Measurements from ENCODE around the gene ATE1.

The ATE1 gene

GRCh38 chr10:121734589-121735045, 193.2 kb downstream of the ATE1 start:
- no peak overlapping the region for H3K4me3 ChIP-seq (ENCODE audit: low read depth, low read length)
- TF ChIP-seq CTCF (conservative IDR thresholded peaks at IDR 0.05; ENCODE audit: low read depth, low read length), result peak; percentile 76
- peak; percentile 23 for DNase-seq (ENCODE audit: low read depth)

GRCh38 chr10:121732656-121733445, 195.0 kb downstream of the ATE1 start:
- no peak overlapping the region for H3K4me3 ChIP-seq (ENCODE audit: low read depth, low read length)
- TF ChIP-seq CTCF (conservative IDR thresholded peaks at IDR 0.05; ENCODE audit: low read depth, low read length), result no peak
- no peak for DNase-seq (ENCODE audit: low read depth)

- DNase-seq (ENCODE audit: low read depth), result no peak
- no peak overlapping the region for H3K4me3 ChIP-seq (ENCODE audit: low read depth, low read length)
- no peak for TF ChIP-seq CTCF (conservative IDR thresholded peaks at IDR 0.05; ENCODE audit: low read depth, low read length)
Observed at GRCh38 chr10:121732172-121732571, 195.7 kb downstream of the ATE1 start.

- no peak for DNase-seq (ENCODE audit: low read depth)
- no peak overlapping the region for H3K4me3 ChIP-seq (ENCODE audit: low read depth, low read length)
- TF ChIP-seq CTCF (conservative IDR thresholded peaks at IDR 0.05; ENCODE audit: low read depth, low read length), result no peak
Observed at GRCh38 chr10:121724282-121724681, 203.5 kb downstream of the ATE1 start.

- DNase-seq (ENCODE audit: low read depth), result no peak
- H3K4me3 ChIP-seq (ENCODE audit: low read depth, low read length), result no peak overlapping the region
- no peak for TF ChIP-seq CTCF (conservative IDR thresholded peaks at IDR 0.05; ENCODE audit: low read depth, low read length)
Observed at GRCh38 chr10:121722665-121723064, 205.2 kb downstream of the ATE1 start.

- no peak for TF ChIP-seq CTCF (conservative IDR thresholded peaks at IDR 0.05; ENCODE audit: low read depth, low read length)
- DNase-seq (ENCODE audit: low read depth), result no peak
- H3K4me3 ChIP-seq (ENCODE audit: low read depth, low read length), result no peak overlapping the region
Observed at GRCh38 chr10:121721257-121721656, 206.6 kb downstream of the ATE1 start.

GRCh38 chr10:121715969-121716368, 211.9 kb downstream of the ATE1 start:
- H3K4me3 ChIP-seq (ENCODE audit: low read depth, low read length), result no peak overlapping the region
- no peak for TF ChIP-seq CTCF (conservative IDR thresholded peaks at IDR 0.05; ENCODE audit: low read depth, low read length)
- no peak for DNase-seq (ENCODE audit: low read depth)
